Prostate gland (tissue), 2 donors: Measurements from ENCODE around the gene CHRND. TPM values are rescaled to one million over a fixed set of nuclear protein-coding genes. Genes with fewer than 3 reads are reported as not detected.

ENCODE experiments used
- DNase-seq: peaks from one replicate; pipeline ENCODE4 v3.0.0-alpha.2; 2019; ENCODE audit warnings: low spot score
- H3K27ac ChIP-seq, 2 donors: fragments of 200-600 bp; sonication (generic); 2 replicates each; pipeline ENCODE4 v1.5.1; 2017 to 2019
- H3K27me3 ChIP-seq: fragments of 200-600 bp; sonication (generic); replicated peaks from 2 replicates; pipeline ENCODE4 v1.5.1; 2019; ENCODE audit not compliant: insufficient read depth
- H3K36me3 ChIP-seq, 2 donors: fragments of 200-600 bp; sonication (generic); 1 replicate in 1 of 2; 2 replicates in 1 of 2; pipeline versions ENCODE4 v1.5.1 to v1.8.1; 2017 to 2019
- H3K4me1 ChIP-seq: fragments of 200-600 bp; sonication (generic); replicated peaks from 2 replicates; pipeline ENCODE4 v1.5.1; 2019
- H3K4me3 ChIP-seq, 2 donors: fragments of 200-600 bp; sonication (generic); 2 replicates each; pipeline ENCODE4 v1.5.1; 2017 to 2019
- H3K9me3 ChIP-seq: fragments of 200-600 bp; sonication (generic); 2 replicates; pipeline ENCODE4 v1.5.1; 2017
- CTCF ChIP-seq, 4 experiments: fragments of 200-600 bp in 2 of 4; fragments of 450-650 bp in 2 of 4; sonication (generic) in 2 of 4; IDR thresholded peaks; 1 replicate in 3 of 4; 2 replicates in 1 of 4; pipeline ENCODE4 v1.5.1; 2016 to 2019; ENCODE audit warnings: antibody characterized with exemption in 4 of 4, mild to moderate bottlenecking in 2 of 4, moderate library complexity in 2 of 4
- POLR2A ChIP-seq: fragments of 450-650 bp; IDR thresholded peaks from one replicate; pipeline ENCODE4 v1.6.1; 2016; ENCODE audit warnings: antibody characterized with exemption, mild to moderate bottlenecking
- POLR2AphosphoS5 ChIP-seq: sonication (generic); formaldehyde crosslinking; IDR thresholded peaks from one replicate; pipeline ENCODE4 v1.6.1; 2017; ENCODE audit warnings: antibody characterized with exemption
- WGBS: methylation state at CpG from one replicate; pipeline ENCODE4 v1.1.5; 2018; 5-methylcytosine and 5-hydroxymethylcytosine counted together
- intact Hi-C: fragments of 100-400 bp; cut with DNase I; formaldehyde crosslinking; loops from one replicate; pipeline ENCODE4 v1.14.2; 2022
- total RNA-seq, 2 donors: library from RNA; depleted of rRNA; stranded (reverse); fragments of >200 nt; gene quantifications; one replicate each; pipeline ENCODE4 v1.1.0, GENCODE V29; 2016

The CHRND gene
- total RNA-seq, 2 donors from 2014 or later, result 0.34 to 1.4 TPM

- Histone ChIP-seq H3K27me3 (peaks cover 31% of the 10 kb centered on the region), H3K27ac (no peak overlapping the region), H3K4me1 (peaks cover 5% of the 10 kb centered on the region), H3K4me3 (no peak overlapping the region), H3K36me3 (no peaks in the 10 kb centered on the region), H3K9me3 (no peaks in the 10 kb centered on the region)
- 98% methylated on average over 10 of the region's 10 CpGs for WGBS
- intact Hi-C loops, result no loop called here
- TF ChIP-seq POLR2AphosphoS5 (no peak), CTCF (IDR thresholded peaks at IDR 0.05) (no peak), POLR2A (no peak)
- DNase-seq, result no peak
These were observed 42.5 kb upstream of the CHRND start for GRCh38 chr2:232483311-232483922.

- no peaks in the 10 kb centered on the region for H3K36me3 ChIP-seq
- DNase-seq, result no peak
- WGBS, result 95% methylated on average over 18 of the region's 19 CpGs
- TF ChIP-seq POLR2AphosphoS5, result no peak
- no peak for TF ChIP-seq POLR2A
- no peak for TF ChIP-seq CTCF (IDR thresholded peaks at IDR 0.05)
- H3K27me3 ChIP-seq, result peaks cover 31% of the 10 kb centered on the region
- intact Hi-C loops, result no loop called here
- H3K4me3 ChIP-seq, result no peak overlapping the region
- H3K9me3 ChIP-seq, result no peaks in the 10 kb centered on the region
- H3K4me1 ChIP-seq, result peaks cover 5% of the 10 kb centered on the region
- H3K27ac ChIP-seq, result no peak overlapping the region
These were observed 41.9 kb upstream of the CHRND start for GRCh38 chr2:232483923-232484627.

GRCh38 chr2:232484628-232485347 is 41.2 kb upstream of the CHRND start:
- WGBS, result 88% methylated on average over 12 of the region's 12 CpGs
- H3K27me3 ChIP-seq, result peaks cover 31% of the 10 kb centered on the region
- no peak for DNase-seq

GRCh38 chr2:232485348-232485756 is 40.6 kb upstream of the CHRND start:
- no peak overlapping the region for H3K27ac ChIP-seq
- no peaks in the 10 kb centered on the region for H3K9me3 ChIP-seq
- H3K4me1 ChIP-seq, result peaks cover 5% of the 10 kb centered on the region
- peaks cover 31% of the 10 kb centered on the region for H3K27me3 ChIP-seq
- 13% methylated on average over 22 of the region's 22 CpGs for WGBS
- no peaks in the 10 kb centered on the region for H3K36me3 ChIP-seq
- H3K4me3 ChIP-seq, result no peak overlapping the region
- intact Hi-C loops, result no loop called here
- TF ChIP-seq CTCF (IDR thresholded peaks at IDR 0.05), result no peak
- TF ChIP-seq POLR2AphosphoS5, result no peak
- TF ChIP-seq POLR2A, result no peak
- no peak for DNase-seq

More at GRCh38 chr2:232484628-232485347, 41.2 kb upstream of the CHRND start:
- Histone ChIP-seq H3K9me3 (no peaks in the 10 kb centered on the region), H3K36me3 (no peaks in the 10 kb centered on the region), H3K27ac (no peak overlapping the region), H3K4me1 (peaks cover 5% of the 10 kb centered on the region), H3K4me3 (no peak overlapping the region)
- no peak for TF ChIP-seq CTCF (IDR thresholded peaks at IDR 0.05)
- TF ChIP-seq POLR2A, result no peak
- no peak for TF ChIP-seq POLR2AphosphoS5
- intact Hi-C loops, result no loop called here
